GM18520 (cell line): Measurements from ENCODE around the gene SVOPL.
"Not testable (repeated sequence)": the region's sequence is repeated elsewhere in the genome, so short reads cannot be mapped to it uniquely, and the experiment has no call there.

Experiments used
- ATAC-seq: cut with Tn5 transposase; IDR thresholded peaks from one replicate; pipeline ENCODE4 v1.9.1; 2021; ENCODE audit not compliant: unreplicated experiment

The SVOPL gene

GRCh38 chr7:138701537-138701923 lies 368 bp upstream of the SVOPL start:
- ATAC-seq: no peak

- no peak for ATAC-seq
Observed at GRCh38 chr7:138699661-138700060, 1.5 kb downstream of the SVOPL start.

GRCh38 chr7:138698281-138698680 lies 2.9 kb downstream of the SVOPL start:
- ATAC-seq: no peak

- ATAC-seq: no peak
Observed at GRCh38 chr7:138697535-138698182, 3.5 kb downstream of the SVOPL start.

- not testable (repeated sequence) for ATAC-seq
Observed at GRCh38 chr7:138695776-138696175, 5.4 kb downstream of the SVOPL start.

- no peak for ATAC-seq
Observed at GRCh38 chr7:138695106-138695505, 6.1 kb downstream of the SVOPL start.

GRCh38 chr7:138691178-138691577 lies 10.0 kb downstream of the SVOPL start:
- ATAC-seq: no peak

GRCh38 chr7:138690495-138690894 lies 10.7 kb downstream of the SVOPL start:
- ATAC-seq: no peak

- ATAC-seq: not testable (repeated sequence)
Observed at GRCh38 chr7:138688037-138688436, 13.1 kb downstream of the SVOPL start.

GRCh38 chr7:138684340-138684739 lies 16.8 kb downstream of the SVOPL start:
- ATAC-seq: no peak

- ATAC-seq: no peak
Observed at GRCh38 chr7:138679793-138680192, 21.4 kb downstream of the SVOPL start.

GRCh38 chr7:138670594-138670993 lies 30.6 kb downstream of the SVOPL start:
- no peak for ATAC-seq

GRCh38 chr7:138669364-138669763 lies 31.8 kb downstream of the SVOPL start:
- no peak for ATAC-seq

GRCh38 chr7:138668946-138669345 lies 32.2 kb downstream of the SVOPL start:
- no peak for ATAC-seq

GRCh38 chr7:138668229-138668596 lies 32.9 kb downstream of the SVOPL start:
- no peak for ATAC-seq

GRCh38 chr7:138667535-138668228 lies 33.5 kb downstream of the SVOPL start:
- ATAC-seq: no peak

- no peak for ATAC-seq
Observed at GRCh38 chr7:138666385-138666784, 34.8 kb downstream of the SVOPL start.

GRCh38 chr7:138665669-138666140 lies 35.5 kb downstream of the SVOPL start:
- no peak for ATAC-seq

GRCh38 chr7:138665249-138665648 lies 35.9 kb downstream of the SVOPL start:
- no peak for ATAC-seq

GRCh38 chr7:138663725-138664710 lies 37.1 kb downstream of the SVOPL start:
- no peak for ATAC-seq

GRCh38 chr7:138662991-138663320 lies 38.2 kb downstream of the SVOPL start:
- no peak for ATAC-seq
